Endothelial cell of umbilical vein (primary cell): ENCODE measurements around the gene MYOG.

ENCODE experiments used
- CTCF ChIP-seq, 2 donors: IDR thresholded peaks; 1 replicate in 1 of 2; 2 replicates in 1 of 2; pipeline ENCODE4 v1.5.1; 2011; ENCODE audit warnings: low read length in 2 of 2, mild to moderate bottlenecking in 2 of 2, moderate library complexity in 2 of 2, control low read depth in 1 of 2, inconsistent platforms in 1 of 2, low read depth in 1 of 2; ENCODE audit not compliant: insufficient read depth in 1 of 2; ENCODE audit errors: extremely low read depth in 1 of 2
- EZH2 ChIP-seq: IDR thresholded peaks from 2 replicates; pipeline ENCODE4 v1.6.1; 2012; ENCODE audit warnings: borderline replicate concordance, low read depth, mild to moderate bottlenecking, moderate library complexity, low read length, inconsistent platforms; ENCODE audit not compliant: severe bottlenecking
- FOS ChIP-seq: IDR thresholded peaks from 2 replicates; pipeline ENCODE4 v1.6.1; 2011; ENCODE audit warnings: mild to moderate bottlenecking, low read length, moderate library complexity, borderline replicate concordance; ENCODE audit not compliant: insufficient read depth
- MAX ChIP-seq: IDR thresholded peaks from 2 replicates; pipeline ENCODE4 v1.6.1; 2011; ENCODE audit not compliant: insufficient read depth, insufficient read length
- MYC ChIP-seq: IDR thresholded peaks from one replicate; pipeline ENCODE4 v1.6.1; 2011; ENCODE audit warnings: mild to moderate bottlenecking, low read depth, low read length
- POLR2A ChIP-seq: IDR thresholded peaks from 2 replicates; pipeline ENCODE4 v1.6.1; 2012; ENCODE audit warnings: low read depth, mild to moderate bottlenecking, control low read depth, low read length
- POLR2AphosphoS5 ChIP-seq: IDR thresholded peaks from 2 replicates; pipeline ENCODE4 v1.6.1; 2012; ENCODE audit warnings: low read depth, mild to moderate bottlenecking, control low read depth, low read length, moderate library complexity; ENCODE audit not compliant: insufficient read depth

DNA sequence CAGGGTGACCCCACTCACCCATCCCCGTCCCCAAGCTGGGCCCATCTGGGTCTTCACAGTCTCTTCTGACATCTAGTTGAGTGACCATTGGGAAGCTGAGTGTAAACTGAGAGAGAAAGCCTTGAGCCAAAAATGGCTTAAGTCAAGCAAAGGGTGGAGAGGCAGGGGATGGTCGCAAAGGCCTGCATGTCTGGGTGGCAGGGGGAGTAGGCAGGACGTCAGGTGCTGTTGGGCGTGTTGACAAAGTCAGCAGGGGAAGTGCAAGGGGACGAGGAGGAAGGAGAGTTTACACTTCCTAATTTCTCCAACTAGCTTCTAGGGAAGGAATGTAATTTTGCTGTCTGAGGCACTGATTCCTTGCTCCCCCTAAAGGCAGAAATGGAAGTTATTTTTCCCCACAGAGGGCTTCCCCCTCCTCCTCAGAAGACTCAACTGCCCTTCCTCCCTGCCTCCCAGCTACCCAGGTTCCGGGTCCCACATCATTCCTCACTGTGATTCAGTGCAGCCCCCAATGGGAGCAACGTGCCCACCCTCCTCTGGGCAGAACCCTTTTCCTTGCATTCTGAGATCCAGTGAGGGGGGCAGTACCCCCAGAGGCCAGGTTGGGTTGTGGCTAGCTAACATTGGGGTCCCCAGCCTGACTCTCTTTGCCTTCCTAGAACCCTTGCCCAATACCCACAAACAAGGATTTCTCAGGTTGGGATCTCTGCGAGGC, 40.5 kb upstream of the MYOG start:
- TF ChIP-seq EZH2 (no peak), CTCF (IDR thresholded peaks at IDR 0.05; ENCODE audit: extremely low read depth in 1 of 2, insufficient read depth in 1 of 2, low read depth in 1 of 2, low read length in 2 of 2) (peak in 1 of 2 donors; percentile 33), POLR2A (no peak), MAX (no peak), POLR2AphosphoS5 (no peak), MYC (no peak), FOS (no peak)
